Kidney epithelial cell (primary cell): Measurements from ENCODE around the gene ARMC3. TPM values are rescaled to one million over a fixed set of nuclear protein-coding genes. Genes with fewer than 3 reads are reported as not detected.
"Not testable (repeated sequence)": the region's sequence is repeated elsewhere in the genome, so short reads cannot be mapped to it uniquely, and the experiment has no call there.

Experiments used
- DNase-seq: peaks from one replicate; pipeline ENCODE4 v3.0.0-alpha.2; 2010; ENCODE audit warnings: low read depth
- H3K27me3 ChIP-seq: 2 replicates; pipeline ENCODE4 v1.6.0; 2011; ENCODE audit warnings: low read length; ENCODE audit not compliant: control insufficient read depth, insufficient read depth
- H3K36me3 ChIP-seq: 2 replicates; pipeline ENCODE4 v1.5.1; 2011; ENCODE audit warnings: low read length; ENCODE audit not compliant: control insufficient read depth, insufficient read depth
- H3K4me3 ChIP-seq: 2 replicates; pipeline ENCODE4 v1.5.1; 2011; ENCODE audit warnings: low read depth, mild to moderate bottlenecking, control low read depth, low read length
- CTCF ChIP-seq: IDR thresholded peaks from 2 replicates; pipeline ENCODE4 v1.5.1; 2011; ENCODE audit warnings: mild to moderate bottlenecking, moderate library complexity, low read length, control low read depth, inconsistent platforms; ENCODE audit not compliant: insufficient read depth, poor library complexity, severe bottlenecking
- total RNA-seq: library from RNA; depleted of rRNA; stranded (reverse); fragments of >200 nt; gene quantifications from 2 replicates; pipeline ENCODE4 v1.2.3, GENCODE V29; 2015

ARMC3 gene
- total RNA-seq, 1 donor from 2014 or later, result 1.6 TPM

DNA sequence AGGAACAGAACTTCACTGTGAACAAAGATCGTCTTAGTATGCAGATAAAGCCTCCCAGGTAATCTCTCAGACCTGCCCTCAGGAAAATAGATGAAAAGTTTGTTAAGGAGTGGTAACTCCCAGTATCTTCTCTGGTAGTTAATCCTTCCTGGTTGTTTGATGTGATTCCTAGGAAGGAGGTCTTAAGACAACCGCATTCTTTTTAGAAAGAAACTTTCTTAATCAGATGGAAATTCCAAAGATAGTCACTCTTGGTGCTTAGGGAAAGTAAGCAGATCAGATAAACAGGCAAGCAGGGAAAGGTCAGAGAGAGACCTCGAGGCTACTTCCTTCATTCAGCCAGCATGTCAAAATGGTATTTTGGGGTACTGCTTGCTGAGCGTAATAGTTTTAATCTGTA is 30.5 kb upstream of the ARMC3 start:
- no peak for TF ChIP-seq CTCF

DNA sequence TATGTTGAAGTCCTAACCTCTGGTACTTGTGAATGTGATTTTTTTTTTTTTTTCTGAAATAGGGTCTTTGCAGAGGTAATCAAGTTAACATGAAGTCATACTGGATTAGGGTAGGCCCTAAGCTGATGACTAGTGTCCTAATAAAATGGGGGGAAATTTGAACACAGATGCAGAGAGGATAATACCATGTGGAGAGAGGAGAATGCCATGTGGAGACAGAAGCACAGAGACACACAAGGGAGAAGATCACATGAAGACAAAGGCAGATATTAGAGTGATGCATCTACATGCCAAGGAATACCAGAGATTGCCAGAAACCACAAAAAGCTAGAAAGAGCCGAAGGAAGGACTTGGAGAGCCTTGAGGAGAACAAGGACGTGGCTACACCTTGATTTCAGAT is 28.5 kb upstream of the ARMC3 start:
- no peak for TF ChIP-seq CTCF
- DNase-seq, result no peak
- H3K27me3 ChIP-seq, result no peaks in the 10 kb centered on the region
- no peak overlapping the region for H3K4me3 ChIP-seq
- H3K36me3 ChIP-seq, result no peaks in the 10 kb centered on the region

More for the DNA sequence above, 30.5 kb upstream of the ARMC3 start:
- DNase-seq, result no peak
- no peak overlapping the region for H3K4me3 ChIP-seq
- H3K27me3 ChIP-seq, result no peaks in the 10 kb centered on the region
- H3K36me3 ChIP-seq, result no peaks in the 10 kb centered on the region

GRCh38 chr10:22899775-22900174 is 28.1 kb upstream of the ARMC3 start:
- no peak for TF ChIP-seq CTCF
- Histone ChIP-seq H3K27me3 (no peaks in the 10 kb centered on the region), H3K4me3 (no peak overlapping the region), H3K36me3 (no peaks in the 10 kb centered on the region)
- no peak for DNase-seq

DNA sequence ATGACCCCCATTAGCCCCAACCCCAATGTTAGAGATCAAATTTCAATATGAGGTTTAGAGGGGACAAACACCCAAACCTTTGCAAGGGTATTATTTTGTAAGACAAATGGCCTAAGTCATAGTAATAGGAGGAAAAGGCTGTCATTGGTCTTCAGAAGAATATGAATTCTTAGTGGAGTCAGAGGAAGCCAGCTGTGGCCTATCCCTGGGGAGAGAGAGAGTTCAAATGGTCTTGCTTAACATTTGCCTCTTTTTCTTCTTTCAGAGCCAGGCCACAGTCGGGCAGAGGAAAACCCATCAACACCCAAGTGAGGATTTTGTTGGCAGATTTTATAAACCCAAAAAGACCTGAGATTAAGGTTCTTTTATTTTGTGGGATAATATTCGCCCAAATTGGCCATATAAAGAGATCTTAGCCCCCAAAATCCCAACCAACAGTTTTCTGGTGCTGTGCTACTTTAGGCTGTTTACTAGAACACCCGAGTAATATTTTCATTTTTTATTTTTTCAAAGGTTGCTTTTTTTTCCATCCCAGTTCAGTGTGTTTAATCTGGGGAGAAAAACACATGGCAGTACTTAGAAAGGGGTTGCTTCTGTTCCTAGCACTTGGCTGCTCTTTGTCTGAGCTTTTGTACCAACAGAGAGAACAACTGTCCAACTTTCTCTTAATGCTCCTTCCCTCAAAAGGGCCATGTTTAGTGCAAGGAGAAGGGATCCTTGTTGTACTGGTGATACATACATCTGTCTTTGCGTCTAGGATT is 26.8 kb upstream of the ARMC3 start:
- no peak overlapping the region for H3K4me3 ChIP-seq
- no peaks in the 10 kb centered on the region for H3K36me3 ChIP-seq
- no peak for TF ChIP-seq CTCF
- H3K27me3 ChIP-seq, result no peaks in the 10 kb centered on the region
- no peak for DNase-seq

GRCh38 chr10:22902147-22902546 is 25.7 kb upstream of the ARMC3 start:
- not testable (repeated sequence) for H3K27me3 ChIP-seq, DNase-seq, H3K36me3 ChIP-seq, H3K4me3 ChIP-seq

DNA sequence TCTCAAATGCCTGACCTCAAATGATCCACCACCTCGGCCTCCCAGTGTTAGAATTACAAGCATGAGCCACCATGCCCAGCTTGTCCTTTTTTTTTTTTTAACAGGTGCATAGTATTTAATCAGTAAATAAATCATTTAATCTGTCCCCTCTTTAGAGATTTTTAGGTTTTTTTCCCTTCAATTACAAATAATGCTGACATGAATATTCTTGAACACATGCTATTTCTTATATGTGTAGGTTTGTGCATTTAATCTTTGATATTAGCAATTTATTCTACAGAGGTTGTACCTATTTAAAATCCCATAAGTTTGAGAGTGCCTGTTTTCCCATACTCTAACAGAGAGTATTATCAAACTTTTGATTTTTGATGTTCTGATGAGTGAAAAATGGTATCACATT is 24.2 kb upstream of the ARMC3 start:
- Histone ChIP-seq H3K27me3 (no peaks in the 10 kb centered on the region), H3K36me3 (no peaks in the 10 kb centered on the region), H3K4me3 (no peak overlapping the region)
- DNase-seq, result no peak
- no peak for TF ChIP-seq CTCF
